Heart right ventricle (tissue), 16 donors: ENCODE results near the gene PDCD4. TPM values are rescaled to one million over a fixed set of nuclear protein-coding genes. Genes with fewer than 3 reads are reported as not detected.

Source experiments
- ATAC-seq, 8 donors: fragments of 200-7000 bp; cut with Tn5 transposase; one replicate each; pipeline ENCODE4 v1.9.1; 2020; ENCODE audit warnings: mild to moderate bottlenecking in 8 of 8, moderate library complexity in 8 of 8, moderate number of reproducible peaks in 1 of 8
- DNase-seq, 2 donors: peaks; one replicate each; pipeline ENCODE4 v3.0.0-alpha.2; 2020
- H3K27ac ChIP-seq, 10 donors: fragments of 200-600 bp; sonication (generic) in 2 of 10; one replicate each; pipeline versions ENCODE4 v1.5.0 to v1.8.0; 2020 to 2022; ENCODE audit warnings: mild to moderate bottlenecking in 3 of 10
- H3K27me3 ChIP-seq, 7 donors: fragments of 200-600 bp; one replicate each; pipeline ENCODE4 v1.8.0; 2021 to 2022; ENCODE audit warnings: mild to moderate bottlenecking in 2 of 7
- H3K36me3 ChIP-seq, 9 donors: fragments of 200-600 bp; sonication (generic) in 1 of 9; one replicate each; pipeline versions ENCODE4 v1.5.0 to v1.8.0; 2020 to 2022; ENCODE audit warnings: mild to moderate bottlenecking in 2 of 9
- H3K4me1 ChIP-seq, 9 donors: fragments of 200-600 bp; sonication (generic) in 1 of 9; one replicate each; pipeline versions ENCODE4 v1.5.0 to v1.8.0; 2020 to 2022; ENCODE audit warnings: mild to moderate bottlenecking in 4 of 9
- H3K4me3 ChIP-seq, 10 donors: fragments of 200-600 bp; sonication (generic) in 2 of 10; one replicate each; pipeline versions ENCODE4 v1.5.0 to v1.8.0; 2020 to 2022; ENCODE audit warnings: mild to moderate bottlenecking in 7 of 10, moderate library complexity in 2 of 10
- H3K9me3 ChIP-seq, 11 donors: fragments of 200-600 bp in 10 of 11; sonication (generic) in 2 of 11; one replicate each; pipeline versions ENCODE4 v1.5.0 to v1.8.0; 2013 to 2022; ENCODE audit warnings: mild to moderate bottlenecking in 2 of 11, control low read depth in 1 of 11, moderate library complexity in 1 of 11
- WGBS, 2 donors: extraction: QIAGEN DNeasy Blood & Tissue Kit; methylation state at CpG; one replicate each; pipeline ENCODE4 v1.1.7; 2013; ENCODE audit warnings: inconsistent platforms in 1 of 2; 5-methylcytosine and 5-hydroxymethylcytosine counted together
- intact Hi-C, 10 donors: fragments of 100-400 bp; cut with DNase I; formaldehyde crosslinking; loops; one replicate each; pipeline versions ENCODE4 v1.11.1 to v1.14.2; 2022
- polyA plus RNA-seq, 2 donors: library from polyadenylated mRNA; stranded (reverse); fragments of 200-250 nt; gene quantifications; one replicate each; pipeline ENCODE4 v1.2.3, GENCODE V29; 2013
- total RNA-seq, 10 donors: library from RNA; stranded (reverse); fragmentation: NEBNext Ultra II Directional in 3 of 10; extraction: Animal tissue kit (Norgen Biotek cat#: 25700) in 3 of 10; gene quantifications; one replicate each; pipeline versions ENCODE4 v1.2.1 to v1.2.4, GENCODE V29; 2021 to 2023
- TF ChIP-seq, protein P1 (sequence below), 9 donors: fragments of 200-600 bp; sonication (generic) in 2 of 9; IDR thresholded peaks; one replicate each; pipeline versions ENCODE4 v1.5.0 to v1.8.0; 2021 to 2022; ENCODE audit warnings: antibody characterized with exemption in 9 of 9, mild to moderate bottlenecking in 5 of 9, moderate library complexity in 1 of 9
- donor health status: Arrhythmogenic right ventricular cardiomyopathy.
- donor health status: ischemic (EF 13 %, LVEDD 7.1; RV severe dilation, severe dysfunction).
- donor health status: healthy with polysubstance abuse.
- donor health status: DM: no; HTN: yes; CAD: no.
- donor health status: DM: no; HTN: no; CAD: no.
- donor health status: ischemic (EF 25% LVEDD 6.9; RV normal size, moderate dysfunction).
- donor health status: ischemic (EF 25% LVEDD 5.7; RV mildly dilated, moderate dysfunction).
- donor health status: healthy.
- donor health status: DM: yes; HTN: yes; CAD: no.
- donor health status: Ischemic cardiomyopathy.
- donor health status: ischemic (EF 35%, LVEDD 5.7; RV mildly dilated, moderate dysfunction).
- donor health status: nonischemic (EF 11% LVEDD 7.7; RV severe dilation, severe dysfunction).
- donor health status: DM: yes; HTN: yes; CAD: no.
- donor health status: PGD.
- donor health status: ischemic (EF 29% LVEDD 5.4; RV normal size, mild dysfunction).
- donor health status: nonischemic (EF 23%, LVEDD 6.1; RV moderate dilation, normal function).

PDCD4 gene
- total and polyA plus RNA-seq, 12 donors = 15.9 to 59.5 (median 45.7) TPM

DNA sequence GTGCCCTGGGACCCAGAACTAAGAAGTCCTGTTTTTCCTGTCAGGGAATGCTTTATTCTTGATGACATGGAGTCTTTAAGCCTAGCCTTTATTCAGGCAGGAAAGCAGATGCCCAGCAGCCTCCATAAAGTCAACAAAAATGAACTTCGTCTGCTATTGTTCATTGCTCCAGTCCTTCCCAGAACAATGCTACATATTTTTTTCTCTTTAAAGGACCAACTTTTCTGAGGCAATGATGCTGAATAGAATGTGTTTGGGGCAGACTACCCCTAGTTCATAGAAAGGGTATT lies 47.6 kb upstream of the PDCD4 start:
- peaks cover 0 to 31% (median 0%) of the 10 kb centered on the region in 9 donors for H3K36me3 ChIP-seq
- intact Hi-C loops = loop anchor here in 4 of 10 donors (5.0 to 10.0 kb wide), 2 partner anchors 48 to 51 kb away; partner anchors contain the start of gene PDCD4 (in 4 of the 4)
- no peak overlapping the region for H3K4me3 ChIP-seq
- no peaks in the 10 kb centered on the region for H3K27me3 ChIP-seq
- TF ChIP-seq, protein P1, sequence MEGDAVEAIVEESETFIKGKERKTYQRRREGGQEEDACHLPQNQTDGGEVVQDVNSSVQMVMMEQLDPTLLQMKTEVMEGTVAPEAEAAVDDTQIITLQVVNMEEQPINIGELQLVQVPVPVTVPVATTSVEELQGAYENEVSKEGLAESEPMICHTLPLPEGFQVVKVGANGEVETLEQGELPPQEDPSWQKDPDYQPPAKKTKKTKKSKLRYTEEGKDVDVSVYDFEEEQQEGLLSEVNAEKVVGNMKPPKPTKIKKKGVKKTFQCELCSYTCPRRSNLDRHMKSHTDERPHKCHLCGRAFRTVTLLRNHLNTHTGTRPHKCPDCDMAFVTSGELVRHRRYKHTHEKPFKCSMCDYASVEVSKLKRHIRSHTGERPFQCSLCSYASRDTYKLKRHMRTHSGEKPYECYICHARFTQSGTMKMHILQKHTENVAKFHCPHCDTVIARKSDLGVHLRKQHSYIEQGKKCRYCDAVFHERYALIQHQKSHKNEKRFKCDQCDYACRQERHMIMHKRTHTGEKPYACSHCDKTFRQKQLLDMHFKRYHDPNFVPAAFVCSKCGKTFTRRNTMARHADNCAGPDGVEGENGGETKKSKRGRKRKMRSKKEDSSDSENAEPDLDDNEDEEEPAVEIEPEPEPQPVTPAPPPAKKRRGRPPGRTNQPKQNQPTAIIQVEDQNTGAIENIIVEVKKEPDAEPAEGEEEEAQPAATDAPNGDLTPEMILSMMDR (IDR thresholded peaks at IDR 0.05) = no peak
- no peaks in the 10 kb centered on the region for H3K9me3 ChIP-seq
- WGBS, 2 donors = 57 to 71% methylated on average over 1 of the region's 1 CpG
- H3K4me1 ChIP-seq = peaks cover 27 to 92% (median 51%) of the 10 kb centered on the region in 9 donors
- ATAC-seq (no peak), DNase-seq (no peak)
- peak overlapping the region in 3 of 10 donors; percentile 26 to 90 (median 49) for H3K27ac ChIP-seq

DNA sequence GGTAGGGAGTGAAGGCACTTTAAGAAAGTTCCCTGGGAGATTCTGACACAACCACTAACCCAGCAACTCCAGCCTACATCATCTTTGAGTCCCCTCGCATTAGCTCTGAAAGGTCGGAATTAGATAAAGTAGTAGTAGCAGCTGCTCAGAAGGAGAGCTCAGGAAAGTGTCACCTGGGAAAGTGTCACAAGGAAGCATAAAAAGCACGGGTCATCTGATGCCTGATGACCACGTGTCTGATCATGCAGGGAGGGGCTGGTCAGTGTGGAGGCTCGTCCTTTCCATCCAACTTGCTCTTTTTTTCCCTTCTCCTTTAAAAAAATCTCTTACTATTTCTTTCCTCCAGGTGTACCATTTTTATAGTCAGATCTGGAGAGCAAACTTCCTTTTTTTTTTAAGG lies 47.1 kb upstream of the PDCD4 start:
- Histone ChIP-seq H3K4me3 (no peak overlapping the region), H3K27ac (peak overlapping the region in 3 of 10 donors; percentile 26 to 90 (median 49)), H3K9me3 (no peaks in the 10 kb centered on the region), H3K27me3 (no peaks in the 10 kb centered on the region), H3K36me3 (peaks cover 0 to 34% (median 0%) of the 10 kb centered on the region in 9 donors), H3K4me1 (peaks cover 24 to 92% (median 46%) of the 10 kb centered on the region in 9 donors)
- DNase-seq (no peak), ATAC-seq (no peak)
- TF ChIP-seq, protein P1 (IDR thresholded peaks at IDR 0.05) = no peak
- intact Hi-C loops = loop anchor here in 5 of 10 donors (5.0 to 10.0 kb wide), 2 partner anchors 48 to 50 kb away; partner anchors contain the start of gene PDCD4 (in 5 of the 5)
- WGBS, 2 donors = 49 to 51% methylated on average over 5 of the region's 5 CpGs

DNA sequence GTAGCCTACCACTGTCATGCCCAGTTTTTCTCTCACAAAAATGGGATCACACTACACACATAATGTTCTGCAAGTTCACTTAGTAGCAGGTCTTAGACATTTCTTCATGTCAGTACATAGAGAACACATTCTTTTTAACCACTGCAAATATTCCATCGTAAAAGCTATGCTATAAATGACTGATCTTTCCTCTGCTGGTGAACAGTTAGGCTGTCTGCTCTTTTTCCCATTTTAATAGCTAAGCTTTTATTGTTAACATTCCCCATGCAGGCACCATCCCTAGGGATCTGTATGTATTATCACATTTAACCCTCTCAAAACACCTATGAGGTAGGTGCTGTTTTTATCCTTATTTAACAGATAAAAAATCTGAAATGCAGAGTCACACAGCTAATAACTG lies 46.2 kb upstream of the PDCD4 start:
- Histone ChIP-seq H3K9me3 (no peaks in the 10 kb centered on the region), H3K27ac (peak overlapping the region in 1 of 10 donors; percentile 22), H3K27me3 (no peaks in the 10 kb centered on the region), H3K36me3 (peaks cover 0 to 43% (median 0%) of the 10 kb centered on the region in 9 donors), H3K4me1 (peaks cover 20 to 86% (median 38%) of the 10 kb centered on the region in 9 donors), H3K4me3 (no peak overlapping the region)
- ATAC-seq (no peak), DNase-seq (no peak)
- WGBS, 2 donors = 75 to 92% methylated on average over 1 of the region's 1 CpG
- TF ChIP-seq, protein P1 (IDR thresholded peaks at IDR 0.05) = no peak
- intact Hi-C loops = loop anchor here in 2 of 10 donors (5.0 to 10.0 kb wide), 2 partner anchors 47 to 49 kb away; partner anchors contain the start of gene PDCD4 (in 2 of the 2)

DNA sequence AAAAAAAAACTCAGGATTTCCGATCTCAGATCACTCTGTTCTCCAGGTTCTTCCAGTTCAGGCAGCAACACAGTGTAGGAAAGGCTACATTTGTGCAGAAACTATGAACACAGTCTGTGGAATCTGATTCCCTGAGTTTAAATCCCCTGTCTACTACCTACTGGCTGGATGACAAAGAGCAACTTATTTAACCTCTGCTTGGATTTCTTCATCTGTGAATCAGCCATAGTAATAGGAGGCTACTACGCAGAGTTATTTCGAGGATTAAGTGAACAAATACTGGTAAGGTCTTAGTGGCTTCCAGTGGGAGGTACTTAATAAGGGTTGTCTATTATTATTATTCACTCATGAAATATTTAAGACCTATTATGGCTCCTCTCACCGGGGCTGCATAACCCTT lies 44.3 kb upstream of the PDCD4 start:
- Histone ChIP-seq H3K9me3 (no peaks in the 10 kb centered on the region), H3K27me3 (no peaks in the 10 kb centered on the region), H3K4me3 (no peak overlapping the region), H3K36me3 (peaks cover 0 to 51% (median 0%) of the 10 kb centered on the region in 9 donors), H3K4me1 (peaks cover 6 to 76% (median 24%) of the 10 kb centered on the region in 9 donors), H3K27ac (peak overlapping the region in 6 of 10 donors; percentile 16 to 48 (median 37))
- TF ChIP-seq, protein P1 (IDR thresholded peaks at IDR 0.05) = no peak
- DNase-seq (no peak), ATAC-seq (no peak)
- intact Hi-C loops = loop anchor here in 2 of 10 donors (5.0 to 10.0 kb wide), 2 partner anchors 45 to 47 kb away; partner anchors contain the start of gene PDCD4 (in 2 of the 2)
- 51 to 57% methylated on average over 4 of the region's 4 CpGs for WGBS, 2 donors
